Measurements from ENCODE around the gene APP.

Gene APP

GRCh38 chr21:26170471-26171257 is at the start of gene APP:
APP (minus strand) TSS chr21:26170770; CDS start chr21:26170620, 150 bp downstream.
- peak; percentile 72 for TF ChIP-seq CTCF (IDR thresholded peaks at IDR 0.05)
- no peaks in the 10 kb centered on the region for H3K36me3 Mint-ChIP-seq (ENCODE audit: low read depth)
- peak within 1 kb of the TSS; percentile 94 for H3K27ac Mint-ChIP-seq
- DNase-seq: peak; percentile 93
- H3K9me3 Mint-ChIP-seq: no peaks in the 10 kb centered on the region
- peak within 1 kb of the TSS; percentile 96 for H3K4me3 Mint-ChIP-seq
- peaks cover 46% of the 10 kb centered on the region for H3K4me1 Mint-ChIP-seq
- peaks cover 6% of the 10 kb centered on the region for H3K27me3 Mint-ChIP-seq (ENCODE audit: low read depth, poor library complexity)

- Mint-ChIP-seq H3K4me3 (no peak overlapping the region), H3K27me3 (ENCODE audit: low read depth, poor library complexity) (no peaks in the 10 kb centered on the region), H3K27ac (no peak overlapping the region), H3K4me1 (no peaks in the 10 kb centered on the region), H3K36me3 (ENCODE audit: low read depth) (no peaks in the 10 kb centered on the region), H3K9me3 (peaks cover 2% of the 10 kb centered on the region)
- no peak for TF ChIP-seq CTCF (IDR thresholded peaks at IDR 0.05)
- DNase-seq: no peak
Measured at GRCh38 chr21:26212220-26212619, 41.6 kb upstream of the APP start.

GRCh38 chr21:26210614-26211013 is 40.0 kb upstream of the APP start:
- Mint-ChIP-seq H3K36me3 (ENCODE audit: low read depth) (no peaks in the 10 kb centered on the region), H3K4me3 (no peak overlapping the region), H3K27ac (no peak overlapping the region), H3K9me3 (no peaks in the 10 kb centered on the region), H3K27me3 (ENCODE audit: low read depth, poor library complexity) (no peaks in the 10 kb centered on the region), H3K4me1 (no peaks in the 10 kb centered on the region)
- no peak for DNase-seq
- no peak for TF ChIP-seq CTCF (IDR thresholded peaks at IDR 0.05)

GRCh38 chr21:26207021-26207420 is 36.5 kb upstream of the APP start:
- no peaks in the 10 kb centered on the region for H3K36me3 Mint-ChIP-seq (ENCODE audit: low read depth)
- no peak for TF ChIP-seq CTCF (IDR thresholded peaks at IDR 0.05)
- no peaks in the 10 kb centered on the region for H3K4me1 Mint-ChIP-seq
- H3K4me3 Mint-ChIP-seq: no peak overlapping the region
- peaks cover 6% of the 10 kb centered on the region for H3K9me3 Mint-ChIP-seq
- H3K27ac Mint-ChIP-seq: no peak overlapping the region
- DNase-seq: no peak
- H3K27me3 Mint-ChIP-seq (ENCODE audit: low read depth, poor library complexity): peaks cover 5% of the 10 kb centered on the region

- no peak for DNase-seq
- no peak overlapping the region for H3K27ac Mint-ChIP-seq
- TF ChIP-seq CTCF (IDR thresholded peaks at IDR 0.05): no peak
- H3K4me1 Mint-ChIP-seq: peaks cover 14% of the 10 kb centered on the region
- no peaks in the 10 kb centered on the region for H3K9me3 Mint-ChIP-seq
- no peaks in the 10 kb centered on the region for H3K36me3 Mint-ChIP-seq (ENCODE audit: low read depth)
- peaks cover 8% of the 10 kb centered on the region for H3K27me3 Mint-ChIP-seq (ENCODE audit: low read depth, poor library complexity)
- no peak overlapping the region for H3K4me3 Mint-ChIP-seq
Measured at GRCh38 chr21:26199456-26199855, 28.9 kb upstream of the APP start.

- DNase-seq: no peak
- Mint-ChIP-seq H3K27me3 (ENCODE audit: low read depth, poor library complexity) (peaks cover 5% of the 10 kb centered on the region), H3K4me1 (peaks cover 21% of the 10 kb centered on the region), H3K9me3 (peaks cover 8% of the 10 kb centered on the region), H3K27ac (no peak overlapping the region), H3K4me3 (no peak overlapping the region), H3K36me3 (ENCODE audit: low read depth) (no peaks in the 10 kb centered on the region)
- no peak for TF ChIP-seq CTCF (IDR thresholded peaks at IDR 0.05)
Measured at GRCh38 chr21:26195708-26196107, 25.1 kb upstream of the APP start.

All from nephron progenitor cell (in vitro differentiated cells).